Measurements from ENCODE around the gene GRID2.

- TF ChIP-seq, protein P1, sequence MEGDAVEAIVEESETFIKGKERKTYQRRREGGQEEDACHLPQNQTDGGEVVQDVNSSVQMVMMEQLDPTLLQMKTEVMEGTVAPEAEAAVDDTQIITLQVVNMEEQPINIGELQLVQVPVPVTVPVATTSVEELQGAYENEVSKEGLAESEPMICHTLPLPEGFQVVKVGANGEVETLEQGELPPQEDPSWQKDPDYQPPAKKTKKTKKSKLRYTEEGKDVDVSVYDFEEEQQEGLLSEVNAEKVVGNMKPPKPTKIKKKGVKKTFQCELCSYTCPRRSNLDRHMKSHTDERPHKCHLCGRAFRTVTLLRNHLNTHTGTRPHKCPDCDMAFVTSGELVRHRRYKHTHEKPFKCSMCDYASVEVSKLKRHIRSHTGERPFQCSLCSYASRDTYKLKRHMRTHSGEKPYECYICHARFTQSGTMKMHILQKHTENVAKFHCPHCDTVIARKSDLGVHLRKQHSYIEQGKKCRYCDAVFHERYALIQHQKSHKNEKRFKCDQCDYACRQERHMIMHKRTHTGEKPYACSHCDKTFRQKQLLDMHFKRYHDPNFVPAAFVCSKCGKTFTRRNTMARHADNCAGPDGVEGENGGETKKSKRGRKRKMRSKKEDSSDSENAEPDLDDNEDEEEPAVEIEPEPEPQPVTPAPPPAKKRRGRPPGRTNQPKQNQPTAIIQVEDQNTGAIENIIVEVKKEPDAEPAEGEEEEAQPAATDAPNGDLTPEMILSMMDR (IDR thresholded peaks at IDR 0.05) = no peak
- TF ChIP-seq ZFX (IDR thresholded peaks at IDR 0.05; ENCODE audit: borderline replicate concordance) = no peak
Measured at GRCh38 chr4:93346840-93347239, 1043.1 kb downstream of the GRID2 start.
